Fibroblast of skin of left quadriceps (primary cell): ENCODE results near the gene NUMA1.
A peak's percentile ranks its signal among the peaks of the same experiment; 100 is the strongest.

Source experiments
- DNase-seq, 2 experiments: peaks; one replicate each; pipeline ENCODE4 v3.0.0-alpha.2; 2013; ENCODE audit warnings: low read depth in 2 of 2

The NUMA1 gene

GRCh38 chr11:72102946-72103753, 22.8 kb upstream of the NUMA1 start, which contains the start of gene LAMTOR1:
Gene LAMTOR1, minus strand, starts transcription at chr11:72103297. Its CDS starts 73 bp downstream, at chr11:72103224.
- peak; percentile 98 for DNase-seq

GRCh38 chr11:72102631-72102945, 22.2 kb upstream of the NUMA1 start:
- no peak for DNase-seq

- DNase-seq, result no peak
Observed at GRCh38 chr11:72102162-72102561, 21.8 kb upstream of the NUMA1 start.

- DNase-seq, result no peak
Observed at GRCh38 chr11:72100462-72100861, 20.1 kb upstream of the NUMA1 start.

- DNase-seq, result no peak
Observed at GRCh38 chr11:72100009-72100408, 19.7 kb upstream of the NUMA1 start.

GRCh38 chr11:72098741-72099140, 18.4 kb upstream of the NUMA1 start:
- DNase-seq, result no peak

GRCh38 chr11:72091292-72091691, 10.9 kb upstream of the NUMA1 start:
- DNase-seq, result no peak

- no peak for DNase-seq
Observed at GRCh38 chr11:72088076-72088808, 7.9 kb upstream of the NUMA1 start.

GRCh38 chr11:72085621-72086351, 5.4 kb upstream of the NUMA1 start:
- no peak for DNase-seq

GRCh38 chr11:72084965-72085364, 4.6 kb upstream of the NUMA1 start:
- no peak for DNase-seq

- no peak for DNase-seq
Observed at GRCh38 chr11:72084076-72084475, 3.7 kb upstream of the NUMA1 start.

GRCh38 chr11:72083414-72083813, 3.1 kb upstream of the NUMA1 start:
- no peak for DNase-seq

GRCh38 chr11:72081821-72082453, 1.6 kb upstream of the NUMA1 start:
- no peak for DNase-seq

- DNase-seq, result no peak
Observed at GRCh38 chr11:72081184-72081644, 872 bp upstream of the NUMA1 start.

GRCh38 chr11:72079819-72080325, 470 bp downstream of the NUMA1 start:
- DNase-seq, result no peak

GRCh38 chr11:72078477-72078876, 1.9 kb downstream of the NUMA1 start:
- no peak for DNase-seq

- no peak for DNase-seq
Observed at GRCh38 chr11:72075756-72076155, 4.6 kb downstream of the NUMA1 start.

- DNase-seq, result no peak
Observed at GRCh38 chr11:72075109-72075508, 5.2 kb downstream of the NUMA1 start.

- DNase-seq, result peak in 1 of 2 experiments; percentile 47
Observed at GRCh38 chr11:72072348-72072747, 8.0 kb downstream of the NUMA1 start.

- no peak for DNase-seq
Observed at GRCh38 chr11:72070491-72070890, 9.9 kb downstream of the NUMA1 start.

- no peak for DNase-seq
Observed at GRCh38 chr11:72069787-72070251, 10.5 kb downstream of the NUMA1 start.

- DNase-seq, result no peak
Observed at GRCh38 chr11:72069200-72069599, 11.1 kb downstream of the NUMA1 start.
